ENCODE data around the gene IL7R. TPM values are rescaled to one million over a fixed set of nuclear protein-coding genes. Genes with fewer than 3 reads are reported as not detected.

The IL7R gene
- total RNA-seq, 1 experiment from 2014 or later, result not detected

- no CpG with 5 or more reads among the region's 2 CpGs for WGBS (ENCODE audit: extremely low coverage, insufficient read length, low lambda C conversion rate)
- Mint-ChIP-seq H3K4me1 (no peaks in the 10 kb centered on the region), H3K36me3 (ENCODE audit: insufficient read depth in 1 of 3, low read depth in 3 of 3) (no peaks in the 10 kb centered on the region; a peak in 1 of 7 replicates), H3K27ac (no peak overlapping the region), H3K9me3 (no peaks in the 10 kb centered on the region), H3K27me3 (ENCODE audit: low read depth) (peaks cover 13% of the 10 kb centered on the region), H3K4me3 (no peak overlapping the region)
- Histone ChIP-seq H3K4me2 (ENCODE audit: insufficient read depth, insufficient read length, low read length) (no peak overlapping the region), H3K23me2 (ENCODE audit: insufficient read length, low read depth, low read length, poor library complexity, severe bottlenecking) (no peaks in the 10 kb centered on the region), H3K27me3 (ENCODE audit: insufficient read depth, low read length) (no peaks in the 10 kb centered on the region), H3K14ac (ENCODE audit: insufficient read depth, low read length) (no peak overlapping the region), H3K18ac (ENCODE audit: insufficient read length, low read depth, low read length) (no peak overlapping the region), H2BK15ac (ENCODE audit: low read depth, low read length) (no peak overlapping the region), H3T11ph (ENCODE audit: low read length) (no peak overlapping the region), H2BK20ac (ENCODE audit: low read depth, low read length, poor library complexity, severe bottlenecking) (no peak overlapping the region), H3K4ac (ENCODE audit: low read depth, low read length) (no peak overlapping the region), H3K23ac (ENCODE audit: insufficient read length, low read depth, low read length) (no peak overlapping the region), H3K79me1 (ENCODE audit: insufficient read depth, low read depth, low read length, poor library complexity, severe bottlenecking) (no peaks in the 10 kb centered on the region), H4K5ac (ENCODE audit: insufficient read length, low read depth, low read length) (no peak overlapping the region), H4K8ac (replicated peaks; ENCODE audit: insufficient read length, low read depth, low read length) (no peak overlapping the region), H3K9me3 (ENCODE audit: control insufficient read depth, low read depth, low read length) (no peaks in the 10 kb centered on the region), H3K27ac (ENCODE audit: insufficient read length, low read depth, low read length) (no peak overlapping the region), H2BK5ac (ENCODE audit: insufficient read length, low read length) (no peak overlapping the region), H2BK12ac (ENCODE audit: insufficient read length, low read depth, low read length) (no peak overlapping the region), H3K4me1 (ENCODE audit: insufficient read depth, low read length) (no peaks in the 10 kb centered on the region), H2BK120ac (ENCODE audit: low read depth, low read length, poor library complexity, severe bottlenecking) (no peak overlapping the region), H4K91ac (ENCODE audit: insufficient read length, low read depth, low read length) (no peak overlapping the region), H3K79me2 (ENCODE audit: insufficient read depth, low read length) (no peaks in the 10 kb centered on the region), H4K20me1 (ENCODE audit: control insufficient read depth, insufficient read depth, insufficient read length) (no peaks in the 10 kb centered on the region), H2AFZ (ENCODE audit: low read length) (no peak overlapping the region), H3K9ac (ENCODE audit: extremely low read depth, insufficient read length, low read length) (no peak overlapping the region), H2AK5ac (ENCODE audit: insufficient read length, low read length) (no peak overlapping the region), H3K56ac (ENCODE audit: insufficient read length, low read depth, low read length) (no peak overlapping the region)
- no peak for DNase-seq
- TF ChIP-seq CTCF (conservative IDR thresholded peaks at IDR 0.05), result no peak
These were observed 35.2 kb upstream of the IL7R start for GRCh38 chr5:35821513-35821912.
